Prostate gland (tissue), 2 donors: ENCODE measurements around the gene HOXD8.

Experiments used
- POLR2A ChIP-seq: fragments of 450-650 bp; IDR thresholded peaks from one replicate; pipeline ENCODE4 v1.6.1; 2016; ENCODE audit warnings: antibody characterized with exemption, mild to moderate bottlenecking
- POLR2AphosphoS5 ChIP-seq: sonication (generic); formaldehyde crosslinking; IDR thresholded peaks from one replicate; pipeline ENCODE4 v1.6.1; 2017; ENCODE audit warnings: antibody characterized with exemption
- TF ChIP-seq, protein P1 (sequence below), 4 experiments: fragments of 200-600 bp in 2 of 4; fragments of 450-650 bp in 2 of 4; sonication (generic) in 2 of 4; IDR thresholded peaks; 1 replicate in 3 of 4; 2 replicates in 1 of 4; pipeline ENCODE4 v1.5.1; 2016 to 2019; ENCODE audit warnings: antibody characterized with exemption in 4 of 4, mild to moderate bottlenecking in 2 of 4, moderate library complexity in 2 of 4

DNA sequence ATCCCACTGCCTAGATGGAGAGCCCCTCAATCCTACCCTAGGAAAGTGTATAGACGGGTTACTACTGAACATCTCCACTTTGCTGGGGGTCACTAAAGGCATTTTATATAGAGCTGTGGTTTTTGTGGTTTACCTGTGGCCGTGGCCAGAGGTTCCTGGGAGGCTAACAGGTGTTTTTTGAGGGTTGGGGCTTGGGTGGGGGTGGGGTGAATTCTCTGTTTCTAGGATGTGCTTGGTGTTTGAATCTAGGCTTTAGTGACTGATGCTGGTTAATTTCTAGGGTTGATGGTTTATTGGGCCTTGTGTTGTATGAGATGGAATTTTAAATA lies 7.7 kb downstream of the HOXD8 start:
- TF ChIP-seq POLR2AphosphoS5 (no peak), POLR2A (no peak)
- TF ChIP-seq, protein P1, sequence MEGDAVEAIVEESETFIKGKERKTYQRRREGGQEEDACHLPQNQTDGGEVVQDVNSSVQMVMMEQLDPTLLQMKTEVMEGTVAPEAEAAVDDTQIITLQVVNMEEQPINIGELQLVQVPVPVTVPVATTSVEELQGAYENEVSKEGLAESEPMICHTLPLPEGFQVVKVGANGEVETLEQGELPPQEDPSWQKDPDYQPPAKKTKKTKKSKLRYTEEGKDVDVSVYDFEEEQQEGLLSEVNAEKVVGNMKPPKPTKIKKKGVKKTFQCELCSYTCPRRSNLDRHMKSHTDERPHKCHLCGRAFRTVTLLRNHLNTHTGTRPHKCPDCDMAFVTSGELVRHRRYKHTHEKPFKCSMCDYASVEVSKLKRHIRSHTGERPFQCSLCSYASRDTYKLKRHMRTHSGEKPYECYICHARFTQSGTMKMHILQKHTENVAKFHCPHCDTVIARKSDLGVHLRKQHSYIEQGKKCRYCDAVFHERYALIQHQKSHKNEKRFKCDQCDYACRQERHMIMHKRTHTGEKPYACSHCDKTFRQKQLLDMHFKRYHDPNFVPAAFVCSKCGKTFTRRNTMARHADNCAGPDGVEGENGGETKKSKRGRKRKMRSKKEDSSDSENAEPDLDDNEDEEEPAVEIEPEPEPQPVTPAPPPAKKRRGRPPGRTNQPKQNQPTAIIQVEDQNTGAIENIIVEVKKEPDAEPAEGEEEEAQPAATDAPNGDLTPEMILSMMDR (IDR thresholded peaks at IDR 0.05): no peak
